K562 (cell line): ENCODE results near the gene ANO10. TPM values are rescaled to one million over a fixed set of nuclear protein-coding genes. Genes with fewer than 3 reads are reported as not detected.
"Not testable (repeated sequence)": the region's sequence is repeated elsewhere in the genome, so short reads cannot be mapped to it uniquely, and the experiment has no call there.

Experiments
- ATAC-seq: fragments of 200-7000 bp; cut with Tn5 transposase; 3 replicates; pipeline ENCODE4 v1.9.1; 2020; ENCODE audit warnings: moderate library complexity
- BruUV-seq: library from RNA; stranded (reverse); fragments of 400-500 nt; replicated peaks from 2 replicates; lab custom pipeline; 2021; lab: Mats Ljungman, UMichigan
- CTCF ChIA-PET: fragments of 300-600 bp; formaldehyde crosslinking; extraction: SDS; loops from one replicate; lab custom pipeline; 2021; ENCODE audit warnings: low intra/inter-chr PET ratio; lab: Yijun Ruan, JAX
- POLR2A ChIA-PET: fragments of 300-600, 350-650 bp; sonication (Branson Sonifier 250); formaldehyde crosslinking; extraction: SDS; loops from one replicate; lab custom pipeline; 2021; ENCODE audit warnings: antibody characterized with exemption, inconsistent platforms; lab: Yijun Ruan, JAX
- DNase-seq, 4 experiments: peaks; one replicate each; pipeline versions ENCODE4 v3.0.0 to v3.0.0-alpha.2; 2011 to 2018; ENCODE audit warnings: low spot score in 3 of 4, mixed read lengths in 3 of 4; ENCODE audit errors: extremely low read depth in 1 of 4
- FAIRE-seq: peaks from 2 replicates; lab custom pipeline; 2011; peaks lifted over from hg19 to GRCh38; lab: Jason Lieb, UNC
- H2AFZ ChIP-seq: 2 replicates; pipeline ENCODE4 v1.6.0; 2011; ENCODE audit warnings: low read depth, low read length, control low read depth, inconsistent platforms
- H3K27ac ChIP-seq: fragments of 200-600 bp; 3 replicates; pipeline ENCODE4 v1.8.0; 2011; ENCODE audit warnings: low read depth, mild to moderate bottlenecking, control low read depth, inconsistent platforms, low read length, moderate library complexity, mixed read lengths; ENCODE audit errors: extremely low read depth
- H3K27me3 ChIP-seq, 2 experiments: fragments of 300-600 bp in 1 of 2; 2 replicates in 1 of 2; 3 replicates in 1 of 2; pipeline versions ENCODE4 v1.6.0 to v1.8.0; 2011; ENCODE audit warnings: inconsistent platforms in 2 of 2, low read length in 2 of 2, mild to moderate bottlenecking in 1 of 2, mixed read lengths in 1 of 2, moderate library complexity in 1 of 2; ENCODE audit not compliant: control insufficient read depth in 2 of 2, insufficient read depth in 2 of 2
- H3K36me3 ChIP-seq: fragments of 300-600 bp; 3 replicates; pipeline ENCODE4 v1.8.0; 2011; ENCODE audit warnings: mild to moderate bottlenecking, low read length, inconsistent platforms; ENCODE audit not compliant: control insufficient read depth, insufficient read depth
- H3K4me1 ChIP-seq, 2 experiments: fragments of 200-600 bp in 1 of 2; replicated peaks in 1 of 2; 2 replicates in 1 of 2; 3 replicates in 1 of 2; pipeline versions ENCODE4 v1.5.1 to v1.8.0; 2011; ENCODE audit warnings: inconsistent platforms in 2 of 2, low read length in 2 of 2, mild to moderate bottlenecking in 1 of 2, mixed read lengths in 1 of 2, moderate library complexity in 1 of 2; ENCODE audit not compliant: control insufficient read depth in 2 of 2, insufficient read depth in 2 of 2
- H3K4me2 ChIP-seq: 2 replicates; pipeline ENCODE4 v1.6.1; 2011; ENCODE audit warnings: low read length, control low read depth, inconsistent platforms, mixed read lengths; ENCODE audit not compliant: insufficient read depth
- H3K4me3 ChIP-seq: fragments of 200-600 bp; sonication (generic), shearing (Covaris generic); 2 replicates; pipeline ENCODE4 v1.5.1; 2016; ENCODE audit warnings: control low read depth, inconsistent platforms
- H3K79me2 ChIP-seq: fragments of 200-600 bp; 3 replicates; pipeline ENCODE4 v1.8.0; 2011; ENCODE audit warnings: low read length, inconsistent platforms; ENCODE audit not compliant: control insufficient read depth, insufficient read depth
- H3K9ac ChIP-seq, 2 experiments: 2 replicates each; pipeline versions ENCODE4 v1.6.0 to v1.6.1; 2011; ENCODE audit warnings: low read depth in 2 of 2, low read length in 2 of 2, control low read depth in 1 of 2, inconsistent platforms in 1 of 2, mild to moderate bottlenecking in 1 of 2, mixed read lengths in 1 of 2; ENCODE audit not compliant: insufficient read depth in 1 of 2
- H3K9me1 ChIP-seq: one replicate; pipeline ENCODE4 v1.6.0; 2011; ENCODE audit warnings: inconsistent platforms, mild to moderate bottlenecking, low read length, moderate library complexity; ENCODE audit not compliant: control insufficient read depth, insufficient read depth
- H3K9me3 ChIP-seq: replicated peaks from 2 replicates; pipeline ENCODE4 v1.5.1; 2011; ENCODE audit warnings: low read depth, low read length, inconsistent platforms; ENCODE audit not compliant: control insufficient read depth, insufficient read depth
- H4K20me1 ChIP-seq: replicated peaks from 2 replicates; pipeline ENCODE4 v1.6.1; 2011; ENCODE audit warnings: low read length, inconsistent platforms, mixed read lengths; ENCODE audit not compliant: control insufficient read depth, insufficient read depth
- BCOR ChIP-seq: fragments of 450-650 bp; IDR thresholded peaks from 2 replicates; pipeline ENCODE4 v1.6.1; 2016
- LEF1 ChIP-seq: fragments of 450-650 bp; IDR thresholded peaks from 2 replicates; pipeline ENCODE4 v1.6.1; 2016; ENCODE audit warnings: mild to moderate bottlenecking
- NFIC ChIP-seq: fragments of 450-650 bp; IDR thresholded peaks from 2 replicates; pipeline ENCODE4 v1.6.1; 2017; ENCODE audit warnings: mild to moderate bottlenecking, inconsistent platforms
- SMARCA5 ChIP-seq: fragments of 450-650 bp; IDR thresholded peaks from 2 replicates; pipeline ENCODE4 v1.6.1; 2016
- ZNF146 ChIP-seq: IDR thresholded peaks from one replicate; pipeline ENCODE4 v1.6.1; 2018; ENCODE audit warnings: missing compliant biosample characterization; ENCODE audit not compliant: unreplicated experiment
- WGBS: fragments of 100-300 bp; shearing (Covaris generic); methylation state at CpG from one replicate; pipeline ENCODE4 v1.1.6; 2016; ENCODE audit warnings: low coverage, mixed read lengths; ENCODE audit not compliant: insufficient coverage; ENCODE audit errors: missing lambda C conversion rate; 5-methylcytosine and 5-hydroxymethylcytosine counted together
- in situ Hi-C: fragments of 300-500 bp; cut with MboI; formaldehyde crosslinking; loops from 4 replicates; pipeline ENCODE4 v1.15.0; 2018; ENCODE audit warnings: inconsistent platforms, mixed read lengths
- intact Hi-C: fragments of 100-400 bp; cut with micrococcal nuclease; formaldehyde crosslinking; loops from 2 replicates; pipeline ENCODE4 v1.14.2; 2022
- polyA plus RNA-seq, 8 experiments: library from polyadenylated mRNA; depleted of rRNA in 4 of 8; stranded (reverse) in 5 of 8; unstranded in 3 of 8; fragments of >200 nt; fragmentation: Nextera tagmentation in 2 of 8; fragmentation: Illumina TruSeq in 1 of 8; extraction: Ambion mirVana in 2 of 8; extraction: Trizol in 1 of 8; gene quantifications; 2 replicates each; pipeline versions ENCODE4 v1.2.1 to v1.2.3, GENCODE V29; 2011 to 2014; ENCODE audit warnings: inconsistent platforms in 1 of 8, missing spikeins in 1 of 8
- total RNA-seq, 7 experiments: library from RNA; depleted of rRNA in 6 of 7; stranded (reverse); fragments of >200 nt in 6 of 7; fragmentation: Illumina TruSeq in 2 of 7; extraction: Trizol in 2 of 7; gene quantifications; 2 replicates each; pipeline versions ENCODE4 v1.2.1 to v1.2.3, GENCODE V29; 2011 to 2021; ENCODE audit warnings: low replicate concordance in 1 of 7
- TF ChIP-seq, protein P1 (sequence below), 2 experiments: IDR thresholded peaks in 1 of 2; conservative IDR thresholded peaks in 1 of 2; 2 replicates each; pipeline ENCODE4 v1.6.1; 2016; ENCODE audit warnings: low read depth in 2 of 2, mild to moderate bottlenecking in 1 of 2, missing compliant biosample characterization in 1 of 2, missing genetic modification characterization in 1 of 2, moderate library complexity in 1 of 2

Gene ANO10
- total and polyA plus RNA-seq, 9 of the 15 experiments (the other 6 are each of a cell fraction or from before 2014, with no cell fraction given) = 6.4 to 46.0 (median 32.3) TPM

GRCh38 chr3:43492932-43493331 is 128.9 kb downstream of the ANO10 start:
- not testable (repeated sequence) for H3K4me3 ChIP-seq

DNA sequence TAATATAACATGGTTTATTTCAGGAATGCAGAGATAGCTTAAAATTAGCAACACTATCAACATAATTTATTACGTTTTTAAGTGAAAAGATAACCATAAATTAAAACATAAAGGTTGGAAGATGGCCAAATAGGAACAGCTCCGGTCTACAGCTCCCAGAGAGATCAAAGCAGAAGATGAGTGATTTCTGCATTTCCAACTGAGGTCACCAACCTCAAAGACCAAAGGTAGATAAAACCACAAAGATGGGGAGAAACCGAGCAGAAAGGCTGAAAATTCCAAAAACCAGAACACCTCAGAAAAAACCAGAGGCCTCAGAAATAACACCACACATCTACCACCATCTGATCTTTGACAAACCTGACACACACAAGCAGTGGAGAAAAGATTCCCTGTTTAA is 130.0 kb downstream of the ANO10 start:
- H3K4me2 ChIP-seq, H3K27me3 ChIP-seq, H2AFZ ChIP-seq, H3K9me3 ChIP-seq, in situ Hi-C loops, ATAC-seq, H4K20me1 ChIP-seq, H3K4me1 ChIP-seq, H3K4me3 ChIP-seq, intact Hi-C loops, DNase-seq, H3K79me2 ChIP-seq, H3K9ac ChIP-seq, BruUV-seq, POLR2A ChIA-PET, H3K36me3 ChIP-seq, FAIRE-seq, CTCF ChIA-PET, H3K9me1 ChIP-seq, H3K27ac ChIP-seq: not testable (repeated sequence)
- 7% methylated on average over 3 of the region's 3 CpGs for WGBS
- TF ChIP-seq NFIC (0 out of 2 replicates have a peak, but pooled peaks have one; percentile 32), LEF1 (0 out of 2 replicates have a peak, but pooled peaks have one; percentile 30)
- TF ChIP-seq, protein P1, sequence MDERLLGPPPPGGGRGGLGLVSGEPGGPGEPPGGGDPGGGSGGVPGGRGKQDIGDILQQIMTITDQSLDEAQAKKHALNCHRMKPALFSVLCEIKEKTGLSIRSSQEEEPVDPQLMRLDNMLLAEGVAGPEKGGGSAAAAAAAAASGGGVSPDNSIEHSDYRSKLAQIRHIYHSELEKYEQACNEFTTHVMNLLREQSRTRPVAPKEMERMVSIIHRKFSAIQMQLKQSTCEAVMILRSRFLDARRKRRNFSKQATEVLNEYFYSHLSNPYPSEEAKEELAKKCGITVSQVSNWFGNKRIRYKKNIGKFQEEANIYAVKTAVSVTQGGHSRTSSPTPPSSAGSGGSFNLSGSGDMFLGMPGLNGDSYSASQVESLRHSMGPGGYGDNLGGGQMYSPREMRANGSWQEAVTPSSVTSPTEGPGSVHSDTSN (CRISPR knock-in tag; IDR thresholded peaks at IDR 0.05; ENCODE audit: low read depth) = not testable (repeated sequence)
- TF ChIP-seq, protein P1 (tag; conservative IDR thresholded peaks at IDR 0.05; ENCODE audit: low read depth) = peak; percentile 50

More at GRCh38 chr3:43492932-43493331, 128.9 kb downstream of the ANO10 start:
- intact Hi-C loops, H3K9me1 ChIP-seq, H3K79me2 ChIP-seq, H3K4me2 ChIP-seq, H3K27ac ChIP-seq, H4K20me1 ChIP-seq, H3K36me3 ChIP-seq, H3K9ac ChIP-seq, H3K4me1 ChIP-seq, BruUV-seq, in situ Hi-C loops, ATAC-seq, CTCF ChIA-PET, FAIRE-seq, H2AFZ ChIP-seq, H3K9me3 ChIP-seq, DNase-seq, POLR2A ChIA-PET, H3K27me3 ChIP-seq: not testable (repeated sequence)
- TF ChIP-seq BCOR (peak; percentile 48; the same call in 1 of the 2 replicates), SMARCA5 (0 out of 2 replicates have a peak, but pooled peaks have one; percentile 20), ZNF146 (CRISPR knock-in tag) (peak; percentile 95)
- WGBS = 41% methylated on average over 4 of the region's 4 CpGs
